Skin of body (tissue), 3 donors: ENCODE results near the gene PUS1. TPM values are rescaled to one million over a fixed set of nuclear protein-coding genes. Genes with fewer than 3 reads are reported as not detected.

Source experiments
- DNase-seq: peaks from one replicate; lab custom pipeline; 2025; lab: John Stamatoyannopoulos, UW
- small RNA-seq: library from RNA; depleted of rRNA; stranded (forward); fragments of <200 nt; gene quantifications from one replicate; pipeline ENCODE3, GENCODE V24; 2014; ENCODE audit warnings: low replicate concordance
- total RNA-seq: library from RNA; depleted of rRNA; stranded (reverse); fragments of >200 nt; gene quantifications from one replicate; pipeline ENCODE4 v1.2.3, GENCODE V29; 2014

Gene PUS1
- total RNA-seq, 1 donor from 2014 or later, result 8.5 TPM

DNA sequence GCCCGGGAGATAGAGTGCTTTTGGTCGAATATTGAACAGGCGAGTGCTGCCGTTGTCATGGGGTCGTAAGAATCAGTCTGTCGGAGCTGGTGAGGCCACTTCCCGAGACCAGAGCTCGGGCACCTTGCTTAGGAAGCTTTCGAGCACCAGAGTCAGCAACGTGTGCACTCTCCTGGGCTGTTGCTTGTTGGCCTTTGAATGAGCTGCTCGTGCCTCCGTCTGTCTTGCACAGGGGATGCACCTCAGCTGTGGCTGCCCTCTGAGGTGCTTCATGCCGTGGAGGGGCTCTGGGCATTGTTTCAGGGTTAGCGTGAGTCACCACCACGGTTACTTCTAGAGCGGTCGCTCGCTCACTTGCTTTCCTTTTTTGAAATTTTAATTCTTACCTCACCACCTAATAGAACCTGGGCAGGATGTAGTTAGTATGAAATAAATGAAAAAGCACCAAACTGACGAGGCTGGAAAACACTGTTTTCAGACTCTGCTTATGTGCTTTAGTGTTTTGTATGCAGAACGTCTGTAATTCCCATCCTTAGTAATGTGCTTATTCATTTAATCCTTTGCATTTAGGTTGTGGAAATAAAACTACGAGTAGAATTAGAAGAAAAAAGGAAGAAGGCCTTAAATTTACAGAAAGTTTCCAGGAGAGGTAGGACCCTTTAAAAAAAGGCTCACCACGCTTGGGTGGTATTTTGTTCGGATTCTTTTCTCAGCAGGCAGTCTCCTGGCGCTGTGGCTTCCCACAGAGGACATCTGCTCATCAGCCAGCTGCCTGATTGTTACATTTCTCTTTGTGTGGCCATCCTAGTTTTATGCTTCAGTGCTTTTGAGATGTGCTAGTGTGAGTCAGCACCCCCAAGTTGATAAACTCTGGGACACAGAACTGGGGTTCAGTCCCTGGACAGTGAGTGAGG is 61.2 kb downstream of the PUS1 start:
- no peak for DNase-seq

- no peak for DNase-seq
Observed at GRCh38 chr12:131990980-131991305, 61.9 kb downstream of the PUS1 start.

DNA sequence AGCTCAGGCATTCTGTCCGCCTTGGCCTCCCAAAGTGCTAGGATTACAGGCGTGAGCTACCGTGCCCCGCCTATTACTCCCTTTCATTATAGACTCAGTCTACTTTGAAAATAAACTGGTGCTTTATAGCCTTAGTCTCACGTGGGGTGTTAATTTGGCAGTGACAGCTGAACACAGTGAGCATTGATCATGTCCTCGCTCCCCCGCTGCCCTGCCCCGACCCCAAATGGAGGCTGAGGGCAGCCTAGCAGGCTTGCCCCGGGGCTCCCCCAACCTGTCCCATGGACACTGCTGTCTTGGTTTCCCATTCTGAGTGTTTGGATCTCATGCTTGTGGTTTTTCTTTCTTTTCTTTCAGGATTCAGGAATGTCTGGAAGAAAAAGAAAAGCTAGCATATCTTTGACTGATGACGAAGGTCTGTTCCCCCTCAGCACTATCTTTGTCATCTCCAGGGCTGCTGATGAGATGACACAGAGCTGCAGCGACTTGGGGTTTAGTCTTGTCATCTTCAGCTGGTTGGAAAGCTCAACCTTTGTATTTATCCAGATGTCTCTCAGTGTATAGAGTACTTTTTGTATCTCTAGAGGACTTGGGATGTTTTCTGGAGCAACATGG is 62.8 kb downstream of the PUS1 start:
- DNase-seq, result no peak

GRCh38 chr12:131994589-131994988 is 65.5 kb downstream of the PUS1 start:
- no peak for DNase-seq

Small RNAs within 50 kb of the gene (small RNA-seq; reads per million reads assigned to genes)
- gene AC131009.3, result not detected

Other genes starting within 250 kb of the PUS1 start
- 29.2 TPM for gene SFSWAP, start 218.2 kb upstream of the PUS1 start, total RNA-seq
- 8.5 TPM for gene MMP17, start 100.9 kb upstream of the PUS1 start, total RNA-seq
- gene ULK1, start 34.7 kb upstream of the PUS1 start, total RNA-seq, result 12.3 TPM
- gene EP400, start 20.7 kb downstream of the PUS1 start, total RNA-seq, result 20.8 TPM
- gene DDX51, start 215.0 kb downstream of the PUS1 start, total RNA-seq, result 9.9 TPM
- gene NOC4L, start 215.2 kb downstream of the PUS1 start, total RNA-seq, result 5.4 TPM